Measurements from ENCODE around the gene TMEM214.

Gene TMEM214

DNA sequence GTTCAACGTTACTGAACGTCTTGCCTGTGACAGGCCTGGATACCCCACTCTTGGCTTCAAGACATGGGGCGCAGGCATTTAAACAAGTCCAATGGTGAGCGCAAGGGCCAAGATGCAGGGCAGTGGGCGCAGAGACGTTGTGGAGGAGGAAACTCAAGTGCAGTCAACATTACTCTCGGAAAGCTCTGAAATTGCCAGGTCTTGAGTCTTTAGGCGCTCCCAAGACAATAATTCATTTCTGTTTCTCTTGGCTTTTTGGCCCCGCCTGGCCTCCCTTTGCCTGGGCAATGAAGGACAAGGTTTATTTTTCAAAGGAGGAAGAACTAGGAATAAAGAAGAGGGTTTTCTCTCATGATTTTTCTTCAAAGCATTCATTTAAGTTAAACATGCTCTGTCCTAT lies 13.3 kb upstream of the TMEM214 start:
- TF ChIP-seq, protein P1, sequence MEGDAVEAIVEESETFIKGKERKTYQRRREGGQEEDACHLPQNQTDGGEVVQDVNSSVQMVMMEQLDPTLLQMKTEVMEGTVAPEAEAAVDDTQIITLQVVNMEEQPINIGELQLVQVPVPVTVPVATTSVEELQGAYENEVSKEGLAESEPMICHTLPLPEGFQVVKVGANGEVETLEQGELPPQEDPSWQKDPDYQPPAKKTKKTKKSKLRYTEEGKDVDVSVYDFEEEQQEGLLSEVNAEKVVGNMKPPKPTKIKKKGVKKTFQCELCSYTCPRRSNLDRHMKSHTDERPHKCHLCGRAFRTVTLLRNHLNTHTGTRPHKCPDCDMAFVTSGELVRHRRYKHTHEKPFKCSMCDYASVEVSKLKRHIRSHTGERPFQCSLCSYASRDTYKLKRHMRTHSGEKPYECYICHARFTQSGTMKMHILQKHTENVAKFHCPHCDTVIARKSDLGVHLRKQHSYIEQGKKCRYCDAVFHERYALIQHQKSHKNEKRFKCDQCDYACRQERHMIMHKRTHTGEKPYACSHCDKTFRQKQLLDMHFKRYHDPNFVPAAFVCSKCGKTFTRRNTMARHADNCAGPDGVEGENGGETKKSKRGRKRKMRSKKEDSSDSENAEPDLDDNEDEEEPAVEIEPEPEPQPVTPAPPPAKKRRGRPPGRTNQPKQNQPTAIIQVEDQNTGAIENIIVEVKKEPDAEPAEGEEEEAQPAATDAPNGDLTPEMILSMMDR (conservative IDR thresholded peaks at IDR 0.05; ENCODE audit: low read depth, low read length): no peak
- DNase-seq (ENCODE audit: low read depth): no peak

DNA sequence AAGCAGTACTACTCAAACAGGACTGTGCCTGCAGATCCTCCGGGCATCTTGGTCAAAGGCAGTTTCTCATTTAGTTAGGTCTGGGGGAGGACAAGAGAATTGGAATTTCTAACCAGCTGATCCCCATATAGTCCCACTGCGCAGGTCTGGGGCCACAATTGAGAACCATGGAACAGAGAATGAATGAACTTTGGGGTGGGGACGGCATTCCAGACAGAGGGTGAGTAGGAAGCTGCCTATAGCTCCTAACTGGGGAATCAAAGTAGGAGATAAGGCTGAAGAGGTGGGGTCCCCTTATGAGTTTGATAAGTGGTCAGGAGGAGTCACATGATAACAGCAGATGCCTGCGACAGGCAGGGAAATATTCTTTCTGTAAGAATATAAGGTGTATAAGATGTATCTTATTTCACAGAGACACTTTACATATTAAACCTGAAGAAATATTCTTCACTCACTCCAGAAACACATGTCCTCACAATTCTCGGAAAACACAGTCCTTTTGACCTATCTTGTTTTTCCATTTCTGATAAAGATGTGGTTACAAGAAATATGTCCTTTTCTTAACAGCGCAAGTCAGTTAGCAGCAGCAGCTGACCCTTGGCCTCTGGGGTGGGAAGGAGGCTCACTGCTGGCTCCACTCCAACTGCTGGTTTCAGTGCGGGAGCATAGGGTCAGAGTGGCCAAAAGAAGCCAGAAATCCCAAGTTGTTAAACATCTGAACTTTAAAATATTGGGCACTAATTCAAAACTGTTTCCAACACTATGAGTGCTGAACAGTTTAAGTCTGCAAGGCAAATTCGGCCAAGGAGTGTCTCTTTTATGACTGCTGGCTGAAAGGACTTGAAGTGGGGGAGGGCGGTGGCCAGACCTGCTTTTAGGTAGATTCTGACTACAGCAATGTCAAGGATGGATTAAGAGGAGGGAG lies 12.6 kb upstream of the TMEM214 start:
- TF ChIP-seq, protein P1 (conservative IDR thresholded peaks at IDR 0.05; ENCODE audit: low read depth, low read length): no peak
- DNase-seq (ENCODE audit: low read depth): peak; percentile 94

More for the DNA sequence above, 13.3 kb upstream of the TMEM214 start:
- no peak overlapping the region for H3K4me3 ChIP-seq (ENCODE audit: low read depth, low read length)

DNA sequence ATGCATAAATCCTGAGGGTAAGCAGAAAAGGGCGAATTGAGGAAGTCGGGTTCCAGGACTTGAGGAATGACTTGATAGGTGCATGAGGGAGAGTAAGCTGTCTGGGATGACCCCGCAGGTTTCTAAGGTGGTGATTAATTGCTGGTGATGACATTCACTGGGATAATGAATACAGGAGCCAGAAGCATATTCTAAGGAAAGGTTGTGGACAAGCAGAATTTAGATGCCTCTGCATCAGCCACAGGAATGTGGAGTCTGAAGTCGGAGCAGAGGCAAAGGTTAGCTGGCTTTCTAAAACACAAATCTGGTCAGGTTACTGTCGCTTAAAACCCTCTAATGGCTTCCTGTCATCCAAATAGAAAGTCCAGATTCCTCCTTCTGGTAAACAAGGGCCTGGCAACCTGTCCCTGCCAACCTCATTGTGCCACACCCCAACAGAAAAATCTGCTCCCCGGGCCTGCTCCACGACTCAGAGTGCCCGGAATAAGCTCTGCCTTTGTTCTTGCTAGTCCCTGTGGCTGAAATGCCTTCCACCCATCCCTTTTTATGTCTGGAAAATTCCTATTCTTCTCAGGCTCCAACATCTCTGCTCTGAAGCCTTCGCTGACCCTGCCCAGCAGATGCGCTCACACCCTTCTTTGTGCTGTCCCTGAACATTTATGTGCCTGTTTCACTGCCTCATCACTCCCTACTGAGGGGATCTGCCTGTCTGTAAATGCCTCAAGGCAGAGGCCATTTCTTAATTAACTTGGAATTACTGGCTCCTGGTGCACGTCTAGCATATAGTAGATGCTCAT lies 11.3 kb upstream of the TMEM214 start:
- DNase-seq (ENCODE audit: low read depth): peak; percentile 70
- no peak overlapping the region for H3K4me3 ChIP-seq (ENCODE audit: low read depth, low read length)
- TF ChIP-seq, protein P1 (conservative IDR thresholded peaks at IDR 0.05; ENCODE audit: low read depth, low read length): no peak

More for the DNA sequence above, 12.6 kb upstream of the TMEM214 start:
- H3K4me3 ChIP-seq (ENCODE audit: low read depth, low read length): no peak overlapping the region

DNA sequence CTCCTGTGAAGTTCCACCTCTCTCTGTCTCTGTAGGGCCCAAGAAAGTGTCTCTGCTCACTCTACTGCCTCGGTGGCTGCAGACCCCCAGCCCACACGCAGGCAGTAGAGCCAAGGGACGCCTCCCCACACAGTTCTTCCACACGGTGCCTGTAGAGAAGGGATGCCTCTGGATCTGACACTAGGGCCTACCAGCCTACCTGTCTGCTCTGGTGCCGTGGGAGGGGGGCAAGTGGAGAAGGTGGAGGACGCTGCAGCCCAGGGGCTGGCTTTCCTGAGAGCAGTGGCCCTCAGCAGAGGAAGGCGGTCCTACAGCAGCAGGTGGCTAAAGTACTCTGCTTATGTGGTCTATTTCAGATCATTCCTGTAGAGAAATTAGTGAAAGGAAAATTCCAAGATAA lies 9.0 kb upstream of the TMEM214 start:
- DNase-seq (ENCODE audit: low read depth): no peak
- H3K4me3 ChIP-seq (ENCODE audit: low read depth, low read length): no peak overlapping the region
- TF ChIP-seq, protein P1 (conservative IDR thresholded peaks at IDR 0.05; ENCODE audit: low read depth, low read length): no peak

DNA sequence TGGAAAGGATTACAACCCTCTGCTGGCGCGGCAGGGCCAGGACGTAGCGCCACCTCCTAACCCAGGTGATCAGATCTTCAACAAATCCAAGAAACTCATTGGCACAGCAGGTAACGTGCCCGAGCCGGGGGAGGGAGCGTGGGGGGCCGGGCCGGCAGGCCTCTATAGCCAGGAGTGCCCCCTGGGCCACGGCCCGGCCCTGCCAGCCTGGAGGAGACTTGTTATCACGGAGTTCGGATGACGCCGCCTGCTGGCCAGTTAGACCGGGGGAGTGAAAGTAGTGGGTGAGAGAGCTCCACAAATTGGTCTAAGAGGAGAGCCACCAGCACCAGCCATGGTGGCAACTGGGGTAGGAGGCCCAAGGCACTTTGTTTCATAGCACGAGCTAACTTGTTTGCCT lies 8.6 kb upstream of the TMEM214 start:
- TF ChIP-seq, protein P1 (conservative IDR thresholded peaks at IDR 0.05; ENCODE audit: low read depth, low read length): peak; percentile 36
- no peak overlapping the region for H3K4me3 ChIP-seq (ENCODE audit: low read depth, low read length)
- no peak for DNase-seq (ENCODE audit: low read depth)

DNA sequence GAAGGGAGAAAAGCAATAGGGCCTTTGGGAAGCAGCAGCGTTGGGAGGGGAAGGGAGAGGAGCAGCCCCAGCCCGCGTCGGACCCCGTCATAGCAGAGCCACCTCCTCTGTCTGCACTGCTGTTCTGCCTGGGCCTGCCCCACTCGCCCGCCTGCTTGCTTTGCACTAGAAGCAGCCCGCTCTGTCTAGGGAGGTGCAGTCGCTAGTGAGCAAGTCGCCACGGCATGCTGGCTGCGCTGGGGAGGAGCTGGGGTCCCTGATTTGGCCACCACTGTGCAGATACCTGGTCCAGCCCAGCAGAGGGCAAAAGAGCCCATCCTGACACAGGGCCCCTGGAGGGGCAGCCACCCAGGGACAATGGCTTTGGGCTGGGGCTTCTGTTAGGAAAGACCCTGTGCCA lies 8.0 kb upstream of the TMEM214 start:
- no peak for DNase-seq (ENCODE audit: low read depth)
- TF ChIP-seq, protein P1 (conservative IDR thresholded peaks at IDR 0.05; ENCODE audit: low read depth, low read length): no peak
- no peak overlapping the region for H3K4me3 ChIP-seq (ENCODE audit: low read depth, low read length)
